22Rv1 (cell line): ENCODE results near the gene VRK3.

ENCODE experiments used
- CTCF ChIP-seq: fragments of 450-650 bp; IDR thresholded peaks from 2 replicates; pipeline ENCODE4 v1.5.1; 2017; ENCODE audit warnings: mild to moderate bottlenecking
- ZFX ChIP-seq: fragments of 450-650 bp; IDR thresholded peaks from 2 replicates; pipeline ENCODE4 v1.6.1; 2017; ENCODE audit warnings: antibody characterized with exemption, borderline replicate concordance

- no peak for TF ChIP-seq CTCF
- no peak for TF ChIP-seq ZFX
Observed at GRCh38 chr19:49954092-49954829, 70.9 kb downstream of the VRK3 start.
